Stimulated activated CD8-positive, alpha-beta memory T cell treated with anti-CD3 and anti-CD28 coated beads, Interleukin-2, amount 100 ng/mL, for 1 hour (primary cell): ENCODE data around the gene CASP10.
A peak's percentile ranks its signal among the peaks of the same experiment; 100 is the strongest.
"Not testable (repeated sequence)": the region's sequence is repeated elsewhere in the genome, so short reads cannot be mapped to it uniquely, and the experiment has no call there.

Source experiments
- DNase-seq, 2 donors: peaks; one replicate each; pipeline ENCODE4 v3.0.0-alpha.2; 2020; ENCODE audit warnings: low read depth in 2 of 2

CASP10 gene

DNA sequence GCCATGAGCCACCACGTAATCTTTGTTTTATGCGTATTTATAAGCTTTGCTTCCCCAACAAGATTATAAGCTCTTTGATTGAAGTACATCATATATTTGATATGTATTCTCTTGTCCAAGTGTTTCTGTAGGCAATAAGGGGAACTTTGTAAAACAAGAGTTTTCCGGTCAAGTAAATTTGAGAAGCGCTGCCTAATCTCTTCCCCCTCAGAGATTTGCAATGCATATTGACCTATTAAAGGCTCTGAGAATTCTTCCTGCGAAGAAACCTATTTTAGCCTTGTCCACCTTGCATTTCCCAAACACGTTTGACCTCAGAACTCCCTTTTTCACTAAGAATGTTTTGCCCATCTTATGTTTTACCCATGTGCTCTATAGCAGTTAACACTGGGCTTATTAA, 26.9 kb upstream of the CASP10 start:
- DNase-seq: no peak

DNA sequence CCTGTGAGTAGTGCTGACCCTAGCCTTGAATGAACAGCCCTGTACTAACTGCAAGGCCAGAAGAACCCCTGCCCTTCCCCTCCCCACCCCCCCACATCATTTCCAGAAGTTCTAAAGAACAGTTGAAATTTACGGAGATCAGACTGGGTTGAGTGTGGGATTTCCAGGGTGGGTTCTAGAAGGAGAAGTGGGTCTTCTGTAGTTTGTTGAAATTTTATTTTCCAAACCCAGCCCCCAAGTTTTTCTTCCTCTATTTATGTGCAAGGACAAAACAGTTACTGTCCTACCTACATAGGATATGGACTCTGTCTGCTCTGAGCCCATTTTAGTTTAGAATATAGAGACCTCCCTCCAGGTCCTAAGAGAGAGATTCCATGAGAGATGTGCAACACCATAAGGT, 26.3 kb upstream of the CASP10 start:
- no peak for DNase-seq

DNA sequence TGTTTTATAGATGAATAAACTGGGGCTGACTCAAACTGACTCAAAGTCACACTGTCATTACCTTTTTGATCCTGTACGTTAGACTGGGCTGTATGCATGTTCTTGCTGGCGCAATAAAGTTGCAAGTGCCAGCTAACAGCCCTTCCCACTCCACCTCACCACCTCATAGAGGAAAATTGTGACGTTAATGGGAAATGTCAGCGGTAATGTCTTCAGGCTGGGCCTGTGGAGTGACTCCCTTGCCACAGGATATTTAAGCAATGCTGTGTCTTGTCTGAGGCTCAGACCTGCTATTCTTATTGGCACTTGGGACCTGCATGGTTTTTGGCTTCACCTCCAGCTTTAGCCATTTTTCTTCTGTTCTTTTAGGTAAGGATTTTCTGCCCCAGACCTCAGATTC, 25.2 kb upstream of the CASP10 start:
- DNase-seq: no peak

- peak; percentile 9 to 26 for DNase-seq
Observed at GRCh38 chr2:201158111-201158929, 24.6 kb upstream of the CASP10 start.

DNA sequence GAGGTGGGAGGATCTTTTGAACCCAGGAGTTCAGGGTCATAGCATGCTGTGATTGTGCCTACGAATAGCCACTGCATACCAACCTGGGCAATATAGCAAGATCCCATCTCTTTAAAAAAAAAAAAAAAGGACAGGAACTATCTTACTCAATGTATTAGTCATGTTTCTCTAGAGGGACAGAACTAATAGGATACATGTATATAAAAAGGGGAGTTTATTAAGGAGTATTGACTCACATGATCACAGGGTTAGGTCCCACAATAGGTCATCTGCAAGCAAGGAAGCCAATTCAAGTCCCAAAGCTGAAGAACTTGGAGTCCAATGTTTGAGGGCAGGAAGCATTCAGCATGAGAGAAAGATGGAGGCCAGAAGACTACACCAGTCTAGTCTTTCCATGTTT, 18.8 kb upstream of the CASP10 start:
- no peak for DNase-seq

- DNase-seq: no peak
Observed at GRCh38 chr2:201167546-201167945, 15.4 kb upstream of the CASP10 start.

- DNase-seq: not testable (repeated sequence)
Observed at GRCh38 chr2:201168496-201168895, 14.4 kb upstream of the CASP10 start.

DNA sequence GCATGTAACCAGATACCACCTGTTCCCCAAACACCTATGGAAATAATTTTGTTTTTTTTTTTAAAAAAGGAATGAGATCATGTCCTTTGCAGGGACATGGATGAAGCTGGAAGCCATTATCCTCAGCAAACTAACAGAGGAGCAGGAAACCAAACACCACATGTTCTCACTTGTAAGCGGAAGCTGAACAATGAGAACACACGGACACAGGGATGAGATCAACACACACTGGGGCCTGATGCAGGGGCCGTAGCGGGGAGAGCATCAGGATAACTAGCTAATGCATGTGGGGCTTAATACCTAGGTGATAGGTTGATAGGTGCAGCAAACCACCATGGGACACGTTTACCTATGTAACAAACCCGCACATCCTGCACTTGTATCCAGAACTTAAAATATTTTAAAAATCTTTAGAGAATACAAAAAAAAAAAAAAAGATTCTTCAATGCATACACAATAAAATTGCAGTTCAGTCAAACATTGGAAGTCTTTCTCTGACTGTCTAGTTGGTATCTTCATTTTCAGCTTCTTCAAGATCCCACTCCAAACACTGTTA, 11.6 kb upstream of the CASP10 start:
- no peak for DNase-seq

GRCh38 chr2:201172279-201172678, 10.7 kb upstream of the CASP10 start:
- DNase-seq: no peak

GRCh38 chr2:201174687-201175086, 8.3 kb upstream of the CASP10 start:
- DNase-seq: no peak

DNA sequence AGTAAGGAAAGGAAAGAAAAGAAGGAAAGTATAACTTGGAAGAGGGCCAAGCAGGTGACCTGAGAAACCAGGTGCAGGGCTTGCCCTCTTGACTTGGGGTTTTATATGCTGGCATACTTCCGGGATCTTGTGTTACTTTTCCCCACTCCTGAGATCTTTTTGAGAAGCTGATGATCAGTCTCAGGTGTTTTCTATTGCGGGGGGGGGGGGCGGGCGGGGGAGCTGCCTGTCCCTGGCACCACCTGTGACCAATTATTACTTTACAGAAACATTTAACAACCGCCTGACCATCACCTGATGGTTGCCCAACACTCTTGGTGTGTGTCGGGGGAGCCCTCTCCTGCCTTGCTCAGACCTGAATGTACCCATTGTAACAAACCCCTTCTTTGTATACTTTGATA, 6.9 kb upstream of the CASP10 start:
- no peak for DNase-seq

DNA sequence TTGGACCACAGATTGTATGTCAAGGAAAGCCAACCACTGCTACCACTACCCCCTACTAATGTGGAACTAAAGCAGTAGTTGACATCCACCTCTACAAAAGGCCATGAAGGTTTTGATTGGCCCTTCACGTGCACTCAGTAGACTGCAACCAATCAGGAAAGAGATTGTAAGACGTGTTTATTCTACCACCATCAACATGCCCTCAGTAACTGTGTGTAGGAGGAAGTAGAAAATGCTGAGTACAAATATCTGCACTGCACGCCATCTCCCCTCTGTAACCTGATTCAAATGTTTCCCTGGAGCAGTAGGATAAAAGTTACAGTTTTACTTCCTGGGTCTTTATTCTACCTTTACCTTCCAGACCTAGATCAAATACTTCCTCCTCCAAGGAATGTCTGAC, 2.9 kb upstream of the CASP10 start:
- no peak for DNase-seq

DNA sequence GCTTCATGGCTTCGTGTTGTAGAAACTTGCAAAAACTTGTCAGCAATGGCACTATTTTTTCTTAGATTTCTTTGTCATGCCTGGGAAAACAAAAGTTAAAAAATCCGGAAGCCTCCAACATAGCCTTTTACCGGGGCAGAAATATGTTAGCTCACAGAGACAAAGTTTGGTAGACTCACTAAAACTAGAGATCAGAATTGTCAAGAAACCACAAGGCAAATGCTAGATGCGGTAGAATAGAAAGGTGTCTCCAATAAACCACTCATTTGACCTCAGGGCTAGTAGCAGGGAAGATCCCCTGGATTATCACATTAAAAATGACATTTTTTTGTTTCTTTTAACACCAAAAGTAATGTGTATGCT, 405 bp downstream of the CASP10 start:
- no peak for DNase-seq

DNA sequence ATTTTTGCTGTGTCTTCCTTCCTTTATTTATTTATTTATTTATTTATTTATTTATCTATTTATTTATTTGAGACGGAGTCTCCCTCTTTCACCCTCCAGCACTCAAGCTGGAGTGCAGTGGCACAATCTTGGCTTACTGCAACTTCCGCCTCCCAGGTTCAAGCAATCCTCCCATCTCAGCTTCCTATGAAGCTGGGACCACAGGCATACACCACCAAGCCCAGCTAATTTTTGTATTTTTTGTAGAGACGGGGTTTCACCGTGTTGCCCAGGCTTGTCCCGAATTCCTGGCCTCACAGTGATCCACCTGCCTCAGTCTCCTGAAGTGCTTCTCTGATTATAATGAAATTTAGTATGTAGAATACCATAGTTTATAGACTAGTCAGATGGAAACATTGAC, 894 bp downstream of the CASP10 start:
- not testable (repeated sequence) for DNase-seq

- not testable (repeated sequence) for DNase-seq
Observed at GRCh38 chr2:201184248-201184647, 1.3 kb downstream of the CASP10 start.

GRCh38 chr2:201185863-201186262, 2.9 kb downstream of the CASP10 start:
- no peak for DNase-seq

DNA sequence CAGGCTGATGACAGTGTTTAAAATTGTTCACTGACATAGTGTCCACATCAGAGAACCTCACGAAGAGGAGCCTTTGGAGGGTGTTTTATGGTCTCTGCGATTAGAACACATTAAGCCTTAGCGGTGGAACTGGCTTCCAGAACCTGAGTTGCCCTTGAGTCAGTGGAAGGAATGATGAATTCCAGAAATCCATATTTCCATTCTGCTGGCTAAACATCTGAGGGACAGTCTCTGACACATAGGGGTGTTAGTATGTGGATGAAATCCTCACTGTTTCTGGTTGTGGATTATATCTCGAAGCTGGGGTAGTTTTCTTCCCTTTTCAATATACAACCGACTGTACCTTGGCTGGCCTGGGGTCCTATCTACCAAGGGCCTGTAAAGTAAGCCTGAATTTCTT, 4.0 kb downstream of the CASP10 start:
- no peak for DNase-seq

- DNase-seq: no peak
Observed at GRCh38 chr2:201188449-201188848, 5.5 kb downstream of the CASP10 start.

DNA sequence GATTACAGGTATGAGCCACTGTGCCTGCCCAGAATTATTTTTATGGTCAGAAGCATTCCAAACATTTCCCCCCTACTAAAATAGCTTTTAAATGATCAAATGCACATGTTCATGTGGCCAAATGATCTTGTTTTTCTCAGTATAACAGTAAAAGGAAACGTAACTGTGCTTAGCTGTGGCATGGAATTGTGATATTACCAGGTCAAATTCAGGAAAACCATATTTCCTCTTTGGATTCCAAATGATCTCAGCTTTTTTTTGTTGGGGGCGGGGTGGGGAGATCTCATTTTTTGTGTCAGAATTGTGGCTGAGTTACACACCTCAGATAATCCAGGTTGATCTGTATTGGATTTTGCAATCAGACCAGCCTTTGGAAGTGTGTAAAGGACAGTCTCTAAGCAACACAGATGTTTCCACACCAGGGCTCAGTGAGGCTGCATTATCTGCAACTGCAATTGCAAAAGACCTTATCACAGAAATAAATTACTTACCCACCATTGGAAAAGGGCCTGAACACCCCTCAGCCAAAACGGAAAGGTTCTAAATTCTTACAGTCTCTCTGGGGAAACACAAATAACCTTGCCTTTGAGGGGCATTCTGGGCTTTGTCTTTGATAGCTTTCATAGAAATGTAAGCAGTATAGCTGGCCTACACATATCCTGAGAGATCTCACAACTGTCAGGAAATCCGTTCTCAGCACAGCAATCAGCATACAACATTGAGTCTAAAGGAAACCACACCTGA, 8.4 kb downstream of the CASP10 start:
- no peak for DNase-seq

GRCh38 chr2:201194097-201194496, 11.2 kb downstream of the CASP10 start:
- DNase-seq: no peak

DNA sequence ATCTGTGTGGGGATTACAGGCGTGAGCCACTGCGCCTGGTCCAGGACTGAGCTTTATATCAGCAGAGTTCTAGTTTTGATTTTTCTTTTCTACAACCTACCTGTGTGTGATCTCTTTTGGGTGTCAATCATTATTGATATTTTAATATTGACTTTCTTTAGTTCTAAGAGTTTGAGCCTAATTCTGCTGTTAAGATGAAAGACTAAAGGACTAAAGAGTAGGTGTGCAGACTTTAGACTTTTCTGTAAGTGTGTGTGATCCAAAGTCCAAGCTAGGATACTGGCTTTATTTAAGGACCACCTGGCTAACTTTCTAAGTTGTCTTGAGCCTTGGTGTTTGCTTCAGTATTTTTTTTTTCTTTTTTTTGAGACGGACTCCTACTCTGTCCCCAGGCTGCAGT, 12.4 kb downstream of the CASP10 start:
- DNase-seq: no peak

DNA sequence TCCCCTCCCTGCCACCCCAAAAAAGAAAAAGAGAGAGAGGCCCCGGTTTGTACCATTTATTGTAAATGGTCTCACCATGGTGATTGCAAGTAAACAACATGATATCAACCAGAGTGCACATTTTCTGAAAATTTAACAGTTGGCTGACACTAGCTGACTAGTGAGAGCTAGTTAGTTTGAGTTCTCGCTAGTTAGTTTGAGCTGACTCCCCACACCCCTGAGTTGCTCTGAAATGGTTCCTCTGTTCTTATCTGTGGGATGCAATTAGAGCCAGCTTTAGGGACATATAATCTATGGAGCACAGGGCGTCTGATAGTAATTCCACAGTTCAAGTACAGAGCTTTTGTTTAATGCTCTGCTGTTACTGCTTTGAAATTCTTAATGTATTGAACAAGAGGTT, 13.1 kb downstream of the CASP10 start:
- DNase-seq: no peak

- no peak for DNase-seq
Observed at GRCh38 chr2:201196803-201197202, 13.9 kb downstream of the CASP10 start.
